GM23338 (cell line): ENCODE results near the gene DPF1.

Experiments used
- CREB1 ChIP-seq: fragments of 250-450 bp; sonication (Bioruptor Pico); IDR thresholded peaks from 2 replicates; pipeline ENCODE4 v1.5.0; 2020; ENCODE audit warnings: low read depth, mild to moderate bottlenecking, moderate library complexity
- CTCF ChIP-seq, 2 experiments: fragments of 200-600 bp in 1 of 2; sonication (generic) in 1 of 2; conservative IDR thresholded peaks; 2 replicates each; pipeline versions ENCODE4 v1.5.1 to v1.6.1; 2016 to 2017; ENCODE audit warnings: antibody characterized with exemption in 2 of 2, low read depth in 2 of 2, mild to moderate bottlenecking in 2 of 2, moderate library complexity in 1 of 2
- ETS1 ChIP-seq: IDR thresholded peaks from 2 replicates; pipeline ENCODE4 v1.6.1; 2016; ENCODE audit warnings: antibody characterized with exemption
- EZH2 ChIP-seq: fragments of 200-600 bp; sonication (generic); IDR thresholded peaks from one replicate; pipeline ENCODE4 v1.8.0; 2017; ENCODE audit warnings: antibody characterized with exemption, mild to moderate bottlenecking, low read depth; ENCODE audit not compliant: unreplicated experiment
- EZH2phosphoT487 ChIP-seq: fragments of 200-600 bp; sonication (generic); IDR thresholded peaks from one replicate; pipeline ENCODE4 v1.8.1; 2018; ENCODE audit warnings: antibody characterized with exemption; ENCODE audit not compliant: unreplicated experiment
- JUNB ChIP-seq: IDR thresholded peaks from one replicate; pipeline ENCODE4 v1.6.1; 2016; ENCODE audit warnings: antibody characterized with exemption; ENCODE audit not compliant: unreplicated experiment
- NANOG ChIP-seq: IDR thresholded peaks from 2 replicates; pipeline ENCODE4 v1.6.1; 2016; ENCODE audit warnings: antibody characterized with exemption, borderline replicate concordance
- POLR2AphosphoS5 ChIP-seq: IDR thresholded peaks from 2 replicates; pipeline ENCODE4 v1.6.1; 2016; ENCODE audit warnings: antibody characterized with exemption, low read depth
- REST ChIP-seq: IDR thresholded peaks from one replicate; pipeline ENCODE4 v1.6.1; 2018; ENCODE audit warnings: antibody characterized with exemption; ENCODE audit not compliant: unreplicated experiment
- ZNF462 ChIP-seq: fragments of 250-450 bp; sonication (Bioruptor Pico); IDR thresholded peaks from 2 replicates; pipeline ENCODE4 v1.5.0; 2020; ENCODE audit warnings: mild to moderate bottlenecking, moderate library complexity

GRCh38 chr19:38197937-38198704 is 25.9 kb downstream of the DPF1 start:
- TF ChIP-seq CTCF (conservative IDR thresholded peaks at IDR 0.05; ENCODE audit: low read depth in 2 of 2) (no peak), POLR2AphosphoS5 (no peak), NANOG (no peak), JUNB (no peak), REST (no peak), EZH2 (no peak), EZH2phosphoT487 (no peak), ETS1 (no peak), CREB1 (CRISPR knock-in tag) (no peak), ZNF462 (CRISPR knock-in tag) (no peak)
